ENCODE measurements around the gene STK4.

The STK4 gene

DNA sequence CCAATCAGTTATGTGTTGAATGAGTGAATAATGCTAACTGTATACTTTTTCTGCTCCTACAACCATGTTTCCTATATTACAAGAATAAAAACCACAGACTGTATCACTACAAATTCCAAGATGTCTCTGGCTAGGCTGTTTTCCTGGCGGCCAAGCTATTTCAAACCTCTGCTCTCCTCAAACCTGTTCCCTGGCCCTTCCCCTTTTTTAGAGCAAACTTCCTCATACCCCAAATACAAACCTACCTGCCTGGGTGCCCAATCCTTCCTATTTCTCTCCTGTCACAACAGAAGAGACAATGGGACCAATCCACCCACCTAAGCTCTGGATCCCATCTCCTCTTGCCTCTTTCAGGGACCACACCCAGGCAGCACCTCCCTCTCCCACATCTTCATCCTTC, 13.6 kb upstream of the STK4 start:
- DNase-seq (ENCODE audit: extremely low read depth in 1 of 2, low read depth in 1 of 2), result no peak

DNA sequence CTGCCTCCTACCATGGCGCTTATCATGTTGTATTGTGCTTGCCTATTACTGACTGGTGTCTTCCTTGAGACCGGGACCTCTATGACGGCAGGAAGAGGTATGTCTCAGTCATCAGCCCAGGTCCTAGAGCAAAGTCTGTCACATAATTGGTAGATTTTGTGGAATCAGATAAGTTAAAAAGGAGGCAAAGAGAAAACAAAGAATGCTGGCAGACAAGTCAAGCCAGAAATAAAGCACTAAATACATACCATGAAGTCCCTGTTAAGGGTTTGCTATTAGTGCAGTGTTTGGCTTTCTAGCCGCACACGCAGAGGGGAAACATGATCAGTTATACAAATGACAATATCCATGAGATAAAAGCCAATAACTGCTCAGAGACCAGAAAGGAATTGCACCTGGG, 12.1 kb upstream of the STK4 start:
- no peak for DNase-seq (ENCODE audit: extremely low read depth in 1 of 2, low read depth in 1 of 2)

DNA sequence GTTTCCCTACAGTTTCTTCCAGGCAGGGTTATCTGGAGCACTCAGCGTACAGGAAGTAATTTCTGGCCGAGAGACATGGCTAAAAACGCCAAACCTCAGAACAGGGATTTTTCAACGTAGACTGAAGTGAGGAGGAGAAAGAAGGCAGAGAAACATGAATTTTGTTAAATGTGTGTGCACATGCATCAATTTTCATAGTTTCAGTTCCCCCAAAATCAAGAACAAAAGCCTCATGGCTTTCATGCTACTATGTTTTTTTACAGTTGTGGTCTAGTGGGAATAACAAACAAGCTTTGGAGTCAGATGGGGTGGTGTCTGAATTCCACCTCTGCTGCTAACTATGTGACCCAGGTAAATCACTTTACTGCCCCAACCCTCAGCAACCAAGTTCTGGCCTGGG, 11.0 kb upstream of the STK4 start:
- DNase-seq (ENCODE audit: extremely low read depth in 1 of 2, low read depth in 1 of 2), result no peak

DNA sequence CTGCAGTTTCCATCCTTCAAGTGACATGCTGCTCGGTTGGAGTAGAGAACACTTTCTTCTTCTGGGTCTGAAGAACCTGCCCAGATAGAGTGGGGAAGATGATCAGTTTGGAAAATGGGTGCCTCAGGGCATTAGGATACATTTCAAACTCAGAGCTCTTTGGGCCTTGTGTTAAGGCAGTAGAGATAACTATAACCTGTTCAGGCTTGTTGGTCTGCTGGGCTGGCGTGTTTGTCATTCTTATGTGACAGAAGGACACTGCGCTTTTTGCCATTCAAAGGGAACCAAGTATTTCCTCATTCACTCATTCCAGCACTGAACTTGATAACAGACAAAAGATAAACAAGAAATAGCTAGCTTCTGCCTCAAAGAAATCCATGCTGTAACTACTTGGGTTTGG, 9.9 kb upstream of the STK4 start:
- no peak for DNase-seq (ENCODE audit: extremely low read depth in 1 of 2, low read depth in 1 of 2)

DNA sequence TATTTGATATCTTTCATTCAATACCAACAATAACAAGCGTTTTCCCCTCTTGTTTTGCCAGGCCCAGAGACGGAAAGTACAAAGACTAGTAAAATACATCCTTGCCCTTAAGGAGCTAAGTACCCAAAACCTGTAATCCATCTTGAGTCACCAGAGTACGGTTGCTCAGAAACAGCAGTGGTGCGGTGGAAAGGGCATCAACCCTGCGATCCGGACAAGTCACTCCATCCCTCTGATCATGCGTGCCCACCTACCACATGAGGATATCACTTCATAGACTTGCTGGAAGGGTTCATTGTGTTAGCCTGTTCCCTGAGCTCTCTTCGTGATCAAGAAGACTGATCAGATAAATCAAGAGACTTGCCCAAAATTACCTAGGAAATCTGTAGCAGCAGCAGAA, 8.0 kb upstream of the STK4 start:
- no peak for DNase-seq (ENCODE audit: extremely low read depth in 1 of 2, low read depth in 1 of 2)

DNA sequence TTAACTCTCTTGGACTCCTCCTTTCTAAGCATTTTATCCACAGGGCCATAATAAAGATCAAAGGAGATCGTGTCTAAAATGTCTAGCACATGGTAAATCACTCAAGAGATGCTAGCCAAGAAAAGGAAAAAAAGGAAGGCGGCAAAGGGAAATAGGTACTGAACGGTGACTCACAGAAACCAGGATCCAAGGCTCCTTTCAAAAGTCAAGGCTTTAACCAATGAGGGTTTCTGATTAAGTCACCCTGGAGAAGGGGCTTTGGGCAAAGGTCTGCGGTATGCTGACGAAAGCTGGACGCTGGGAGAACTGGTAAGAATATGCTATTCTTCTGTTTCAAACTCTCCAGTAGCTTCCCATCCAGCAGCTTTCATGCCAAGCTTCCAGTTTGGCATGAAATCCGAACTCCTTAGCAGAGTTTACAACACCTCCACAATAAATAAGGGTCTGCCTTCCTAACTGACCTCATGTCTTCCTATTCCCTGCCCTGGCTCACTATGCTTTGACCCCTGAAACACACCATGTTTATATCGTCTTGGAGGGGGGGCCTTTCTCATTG, 7.2 kb upstream of the STK4 start:
- no peak for DNase-seq (ENCODE audit: extremely low read depth in 1 of 2, low read depth in 1 of 2)

DNA sequence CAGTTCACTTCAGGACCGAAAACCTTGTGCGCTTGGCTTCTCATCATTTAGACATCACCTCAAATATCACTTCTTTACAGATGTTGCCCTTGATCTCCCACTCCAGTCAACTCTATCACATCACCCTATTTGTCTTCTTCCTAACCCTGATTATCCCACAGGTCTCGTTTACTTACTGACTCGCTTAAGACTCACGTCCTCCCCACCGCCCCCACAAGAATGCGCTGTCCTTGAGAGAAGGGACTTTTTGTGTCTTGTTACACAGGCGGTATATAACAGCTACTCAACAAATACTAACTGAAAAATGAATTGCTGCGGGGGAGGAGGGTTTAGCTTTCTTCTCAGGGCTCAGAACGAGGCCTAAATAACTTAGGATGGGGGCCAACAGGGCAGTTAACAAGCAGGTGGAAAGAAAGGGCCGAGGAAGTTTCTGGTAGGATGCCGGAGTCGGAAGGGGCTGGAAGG, 6.6 kb upstream of the STK4 start:
- peak in 1 of 2 donors; percentile 79 for DNase-seq (ENCODE audit: extremely low read depth in 1 of 2, low read depth in 1 of 2)

DNA sequence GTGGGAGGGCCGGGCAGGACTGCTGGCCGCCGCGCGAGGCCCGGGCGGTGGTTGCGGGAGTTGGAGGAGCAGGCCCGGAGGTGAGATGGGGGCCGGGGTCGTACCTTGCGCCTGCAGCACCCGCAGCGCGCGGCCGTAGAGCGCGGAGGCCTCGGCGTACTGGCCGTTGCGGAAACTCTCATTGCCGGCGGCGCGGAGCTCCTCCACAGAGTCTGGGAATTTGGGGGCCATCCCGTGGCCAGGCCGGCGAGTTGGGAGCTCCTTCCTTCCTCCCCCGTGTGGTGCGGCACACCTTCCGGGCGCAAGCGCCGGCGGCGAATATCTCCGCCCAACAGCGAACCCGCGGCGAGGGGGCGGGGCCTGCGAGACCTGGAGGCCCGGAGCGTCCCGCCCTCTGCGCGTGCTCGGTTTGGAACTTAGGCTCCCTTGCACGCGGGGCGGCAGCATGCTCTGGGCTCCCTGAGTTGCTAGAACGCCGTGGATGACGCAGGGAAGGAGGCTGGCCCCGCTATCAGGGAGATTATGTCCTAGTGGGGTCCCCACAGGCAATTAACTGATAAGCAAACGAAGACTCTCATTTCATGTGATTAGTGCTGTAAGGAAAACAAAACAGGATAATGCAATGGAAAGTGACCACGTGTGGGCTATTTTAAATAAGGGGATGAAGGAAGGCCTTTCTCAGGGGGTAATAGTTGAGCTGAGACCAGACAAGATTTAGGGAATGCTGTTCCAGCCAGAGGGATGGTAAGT, 6.0 kb upstream of the STK4 start, which contains the start of gene TOMM34:
TSS of gene TOMM34 (minus strand) at position 295 of the 750 bp plus-strand sequence. CDS start at position 231, 64 bp downstream.
- DNase-seq (ENCODE audit: extremely low read depth in 1 of 2, low read depth in 1 of 2), result peak; percentile 93

DNA sequence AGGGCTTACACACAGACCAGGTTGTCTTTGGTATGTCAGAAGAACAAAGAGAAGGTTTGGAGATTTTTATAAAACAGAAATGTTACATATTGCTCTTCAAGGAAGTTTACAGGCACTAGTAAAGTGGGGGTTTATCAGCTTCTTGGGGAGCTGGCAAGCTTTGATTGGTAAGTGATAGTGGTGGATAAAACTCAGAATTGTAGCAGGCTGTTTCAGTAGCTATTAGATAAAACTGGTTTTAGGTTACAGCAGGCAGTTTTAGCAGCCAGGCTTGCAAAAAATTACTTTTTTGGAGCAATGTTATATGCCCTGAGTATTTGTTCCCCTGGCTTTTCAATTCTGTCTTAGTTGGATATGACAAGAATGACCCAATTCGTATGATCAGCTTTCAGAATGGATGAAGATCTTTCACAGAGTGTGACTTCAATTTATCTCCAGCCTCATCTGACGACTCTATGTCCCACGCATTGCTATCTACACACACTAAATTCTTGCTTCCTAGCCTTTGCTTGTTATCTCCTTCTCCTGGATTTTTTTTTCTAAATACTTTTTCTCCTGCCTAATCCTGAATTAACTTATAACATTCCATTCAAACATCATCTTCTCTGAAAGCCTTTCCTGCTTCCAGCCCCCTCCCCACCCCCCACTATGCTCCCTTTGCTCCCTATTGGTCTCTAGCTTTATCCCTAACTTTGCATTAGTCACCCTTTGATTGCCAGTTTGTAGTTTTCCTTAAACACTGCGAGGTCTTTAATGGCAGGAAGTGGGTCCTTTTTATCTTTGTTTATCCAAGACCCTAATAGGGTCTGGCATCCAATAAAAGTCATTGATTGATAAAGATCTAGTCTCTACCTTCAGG, 5.1 kb upstream of the STK4 start:
- no peak for DNase-seq (ENCODE audit: extremely low read depth in 1 of 2, low read depth in 1 of 2)

DNA sequence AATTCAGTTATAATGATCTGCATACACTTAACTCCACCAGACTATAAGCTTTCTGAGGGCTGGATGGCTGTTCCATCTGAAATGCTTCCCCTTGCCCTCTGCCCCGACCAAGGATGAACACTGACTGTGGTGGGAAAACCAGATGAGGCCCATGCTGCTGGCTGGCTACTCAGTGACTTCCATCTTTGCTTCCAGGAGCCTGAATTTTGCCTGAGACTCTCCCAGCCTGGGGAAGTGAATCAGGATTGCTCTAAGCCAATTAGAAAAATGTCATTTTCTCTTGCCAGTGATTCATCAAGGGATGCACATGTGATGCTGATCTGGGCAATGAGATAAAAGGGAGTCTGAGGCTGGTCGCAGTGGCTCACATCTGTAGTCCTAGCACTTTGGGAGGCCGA, 4.4 kb upstream of the STK4 start:
- DNase-seq (ENCODE audit: extremely low read depth in 1 of 2, low read depth in 1 of 2), result no peak

DNA sequence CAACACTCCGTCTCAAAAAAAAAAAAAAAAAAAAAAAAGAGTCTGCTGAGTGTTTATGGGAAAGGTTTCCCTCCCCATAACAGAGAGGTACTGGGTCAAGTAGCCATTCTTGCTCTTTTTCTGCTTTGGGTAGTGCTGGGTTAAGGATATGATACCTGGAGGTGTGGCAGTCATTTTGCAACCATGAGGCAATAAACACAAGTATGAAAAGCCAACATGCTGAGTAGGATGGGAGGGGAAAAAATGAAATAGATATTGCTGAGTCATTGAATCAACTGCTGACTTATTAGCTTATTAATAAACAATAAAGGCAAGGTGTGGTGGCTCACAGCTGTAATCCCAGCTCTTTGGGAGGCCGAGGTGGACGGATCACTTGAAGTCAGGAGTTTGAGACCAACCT, 3.8 kb upstream of the STK4 start:
- DNase-seq (ENCODE audit: extremely low read depth in 1 of 2, low read depth in 1 of 2), result no peak

DNA sequence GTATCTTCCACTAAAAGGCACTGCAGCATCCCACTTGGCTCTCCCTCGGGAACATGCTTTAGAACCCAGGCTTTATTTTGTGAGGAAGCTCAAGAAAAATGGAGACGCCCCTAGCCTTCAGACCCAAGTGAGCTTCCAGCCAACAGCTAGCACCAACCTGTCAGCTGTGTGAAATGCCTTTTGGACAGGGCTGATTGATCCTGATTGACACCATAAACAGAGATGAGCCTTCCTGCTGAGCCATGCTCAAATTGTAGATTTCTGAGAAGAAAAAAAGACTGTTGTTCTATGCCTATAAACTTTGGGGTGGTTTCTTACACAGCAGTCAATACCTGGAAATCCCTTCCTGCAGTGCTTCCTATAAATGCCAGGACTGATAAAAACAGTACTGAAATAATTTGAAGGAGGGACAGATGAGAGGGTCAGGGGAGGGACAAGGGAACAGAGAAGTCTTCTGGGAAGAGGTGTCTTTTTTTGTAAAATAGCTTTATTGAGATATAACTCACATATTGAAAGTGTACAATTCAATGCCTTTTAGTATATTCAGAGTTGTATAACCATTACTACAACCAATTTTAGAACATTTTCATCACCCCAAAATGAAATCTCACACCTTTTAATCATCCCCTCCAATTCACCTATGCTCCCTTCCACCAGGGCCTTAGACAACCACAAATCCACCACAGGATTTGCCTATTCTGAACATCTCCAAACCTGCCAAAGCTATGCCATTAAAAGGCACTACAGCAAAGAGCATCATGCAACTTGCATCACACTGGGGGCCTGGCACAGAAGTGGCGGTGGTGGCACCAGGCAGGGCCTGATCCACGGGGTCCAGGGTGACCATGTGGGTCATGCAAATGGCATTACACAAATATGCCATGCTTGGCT, 2.7 kb upstream of the STK4 start:
- no peak for DNase-seq (ENCODE audit: extremely low read depth in 1 of 2, low read depth in 1 of 2)

DNA sequence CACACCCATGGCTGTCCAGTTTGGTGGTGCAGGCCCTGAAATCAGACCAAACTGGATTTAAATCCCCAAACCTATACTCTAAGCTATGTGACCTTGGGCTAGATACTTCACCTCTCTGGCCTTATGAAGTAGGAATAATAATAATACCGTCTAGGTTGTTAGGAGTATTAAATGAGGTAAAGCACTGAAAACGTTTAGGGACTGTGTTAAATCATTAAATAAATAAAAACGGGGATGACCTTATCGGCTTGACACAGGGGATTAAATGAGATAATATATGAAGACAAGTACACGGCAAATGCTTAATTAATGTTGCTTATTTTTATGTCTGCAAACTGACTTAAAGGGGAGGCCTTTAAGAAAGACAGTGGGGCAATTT, 672 bp upstream of the STK4 start:
- DNase-seq (ENCODE audit: extremely low read depth in 1 of 2, low read depth in 1 of 2), result no peak

DNA sequence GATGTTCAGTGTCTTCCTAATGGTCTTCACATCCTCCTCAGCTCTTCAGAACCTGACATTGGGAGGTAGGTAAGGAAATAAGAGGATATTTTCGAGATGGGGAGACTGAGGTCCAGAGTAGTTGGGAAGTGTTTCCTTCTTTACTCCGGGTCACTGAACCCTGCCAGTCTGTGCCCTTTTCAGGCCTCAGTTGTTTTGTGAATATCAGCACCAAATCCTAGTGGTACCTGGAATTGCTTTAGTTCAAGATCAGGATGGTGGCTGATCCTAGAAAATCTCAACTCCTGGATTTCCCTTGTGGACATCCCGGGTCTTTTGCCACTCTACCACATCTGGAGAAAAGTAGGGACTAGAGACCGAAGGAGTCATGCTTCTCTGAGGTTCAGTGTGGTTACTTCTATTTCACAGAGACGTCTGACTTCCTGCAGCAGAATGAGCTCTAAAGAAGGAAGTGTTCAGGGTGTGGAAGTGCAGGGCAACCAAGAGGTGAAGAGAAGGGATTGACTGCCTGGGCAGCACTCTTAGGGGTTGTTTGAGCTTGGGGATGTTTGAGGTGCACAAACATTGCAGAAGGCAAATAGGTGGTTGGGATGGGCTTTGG, 995 bp downstream of the STK4 start:
- DNase-seq (ENCODE audit: extremely low read depth in 1 of 2, low read depth in 1 of 2), result no peak

DNA sequence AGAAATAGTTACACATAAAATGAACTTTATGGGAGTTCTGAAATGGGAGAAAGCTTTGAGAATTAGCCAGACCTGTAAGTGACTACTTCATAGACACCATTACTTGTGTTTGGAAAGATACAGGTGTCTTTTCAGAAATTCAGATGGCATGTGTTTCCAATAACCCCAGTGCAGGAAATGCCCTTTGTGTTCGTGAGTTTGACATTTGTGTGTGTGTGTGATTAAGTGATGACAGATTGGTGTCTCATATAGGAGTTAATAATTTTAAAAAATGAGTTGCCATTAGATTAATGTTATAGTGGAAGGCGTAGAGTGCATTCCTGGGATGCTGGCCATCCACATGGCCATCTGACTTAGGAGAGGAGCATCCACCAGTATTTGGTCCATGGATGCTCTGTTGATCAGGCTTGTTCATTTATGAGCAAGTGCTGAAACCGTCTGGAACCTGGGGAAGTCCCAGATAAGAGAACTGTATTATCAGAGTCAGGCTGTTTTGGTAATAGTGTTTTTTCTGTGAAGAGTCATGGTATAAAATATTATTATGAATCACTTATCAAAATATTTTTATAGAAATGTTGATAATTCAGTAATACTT, 3.1 kb downstream of the STK4 start:
- DNase-seq (ENCODE audit: extremely low read depth in 1 of 2, low read depth in 1 of 2), result no peak

DNA sequence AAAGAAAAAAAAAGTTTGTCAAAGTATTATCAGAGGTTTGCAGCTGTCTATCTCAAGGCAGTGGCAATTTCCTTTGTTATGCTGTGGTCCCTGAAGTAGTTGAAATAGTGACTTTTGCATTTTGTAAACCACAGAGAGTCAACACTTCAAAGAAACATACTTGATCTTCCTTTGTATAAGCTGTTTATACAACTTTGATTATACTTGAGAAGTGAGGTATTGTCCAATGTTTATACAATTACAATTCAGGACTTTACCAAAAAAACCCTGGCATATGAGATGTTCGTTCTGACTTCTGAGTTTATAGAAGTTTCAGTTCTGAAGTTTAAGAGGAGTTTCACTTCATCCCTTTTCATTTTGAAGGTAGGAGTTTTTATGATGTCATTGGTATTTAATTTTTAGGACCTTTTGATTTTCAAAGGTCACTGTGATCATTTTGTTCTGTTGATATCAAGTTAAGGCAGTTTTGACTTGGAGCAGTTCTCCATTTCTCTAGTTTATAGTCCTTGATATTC, 4.0 kb downstream of the STK4 start:
- no peak for DNase-seq (ENCODE audit: extremely low read depth in 1 of 2, low read depth in 1 of 2)

DNA sequence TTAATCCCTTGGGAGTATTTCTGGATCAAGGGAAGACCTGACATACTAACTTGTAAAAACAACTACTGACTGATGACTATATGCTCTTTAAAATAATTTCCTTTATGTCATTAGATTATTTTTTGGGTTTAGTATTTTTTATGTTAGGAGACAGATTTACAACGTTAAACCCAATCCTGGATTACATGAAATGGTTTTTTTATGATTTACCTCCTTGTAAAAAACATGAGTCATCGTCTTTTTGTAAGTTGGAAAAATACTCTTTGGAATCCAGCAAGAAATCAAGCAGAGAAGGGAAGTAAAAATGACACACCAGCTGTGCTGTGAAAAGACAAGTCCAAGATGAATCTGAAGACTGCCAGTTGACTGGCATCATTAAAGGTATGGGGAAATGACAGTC, 6.7 kb downstream of the STK4 start:
- no peak for DNase-seq (ENCODE audit: extremely low read depth in 1 of 2, low read depth in 1 of 2)

DNA sequence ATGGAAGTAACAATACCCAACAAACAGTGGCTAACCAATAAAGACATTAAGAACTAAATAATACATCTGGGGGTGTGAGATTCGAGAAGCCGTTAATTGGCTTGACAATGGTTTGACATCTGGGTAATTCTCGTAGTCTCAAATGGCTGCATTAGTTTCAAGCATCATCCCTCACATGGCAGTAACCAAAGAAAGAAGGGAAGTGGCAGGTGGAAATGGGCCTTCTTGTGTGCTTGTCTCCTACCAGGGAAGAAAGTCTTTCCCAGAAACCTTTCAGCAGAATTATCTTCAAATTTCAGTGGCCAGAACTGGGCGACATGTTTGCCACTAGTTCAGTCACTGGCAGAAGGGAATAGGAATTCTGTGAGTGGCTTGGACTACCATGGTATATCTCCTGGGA, 10.4 kb downstream of the STK4 start:
- no peak for DNase-seq (ENCODE audit: extremely low read depth in 1 of 2, low read depth in 1 of 2)

DNA sequence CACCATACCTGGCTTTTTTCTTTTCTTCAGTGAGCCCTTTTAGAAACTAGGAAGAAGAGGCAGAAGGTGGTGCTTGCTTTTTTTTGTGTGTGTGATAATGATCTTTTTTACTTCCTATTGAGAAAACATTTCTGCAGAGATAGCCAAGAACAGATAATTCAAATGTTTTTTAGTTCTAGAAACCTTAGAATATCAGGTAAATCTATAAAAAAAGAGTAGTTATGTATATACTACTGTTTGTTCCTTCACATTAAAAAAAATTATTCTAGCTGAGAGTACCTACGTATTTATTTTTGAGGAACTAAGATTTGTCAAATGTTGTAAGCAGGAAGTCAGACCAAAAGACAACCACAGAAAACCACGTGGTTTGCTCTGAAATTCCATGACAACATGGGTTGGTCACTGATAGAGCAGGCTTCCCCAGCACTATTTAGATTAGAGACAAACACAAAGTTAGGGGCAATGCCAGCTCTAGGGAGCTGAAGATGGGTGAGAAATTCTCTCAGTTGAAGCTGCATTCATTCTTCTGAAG, 12.8 kb downstream of the STK4 start:
- no peak for DNase-seq (ENCODE audit: extremely low read depth in 1 of 2, low read depth in 1 of 2)

Measured in stimulated activated CD8-positive, alpha-beta memory T cell treated with anti-CD3 and anti-CD28 coated beads, Interleukin-7, amount 100 ng/mL, for 48 hours (primary cell).